HEK293 (cell line): ENCODE data around the gene RELCH.

Experiments
- CTCF ChIA-PET: fragments of 350-600 bp; formaldehyde crosslinking; extraction: SDS; loops from one replicate; lab custom pipeline; 2021; ENCODE audit warnings: antibody characterized with exemption; lab: Yijun Ruan, JAX
- POLR2A ChIA-PET: fragments of 300-600 bp; formaldehyde crosslinking; extraction: SDS; loops from one replicate; lab custom pipeline; 2020; ENCODE audit warnings: antibody characterized with exemption, inconsistent platforms; lab: Yijun Ruan, JAX
- H3K27ac ChIP-seq: fragments of 200-500 bp; sonication (Bioruptor generic); 2 replicates; pipeline ENCODE4 v1.5.1; 2014; ENCODE audit warnings: low read depth, low read length, control low read depth, inconsistent platforms; ENCODE audit errors: extremely low read depth
- H3K36me3 ChIP-seq, 2 experiments: fragments of 200-500 bp in 1 of 2; sonication (Bioruptor generic) in 1 of 2; 1 replicate in 1 of 2; 2 replicates in 1 of 2; pipeline ENCODE4 v1.5.1; 2014 to 2017; ENCODE audit warnings: inconsistent platforms in 2 of 2, low read length in 2 of 2; ENCODE audit not compliant: control insufficient read depth in 2 of 2, insufficient read depth in 1 of 2
- H3K4me1 ChIP-seq: fragments of 200-500 bp; sonication (Bioruptor generic); 2 replicates; pipeline ENCODE4 v1.5.1; 2014; ENCODE audit warnings: mild to moderate bottlenecking, low read length, inconsistent platforms; ENCODE audit not compliant: control insufficient read depth, insufficient read depth
- H3K4me3 ChIP-seq: 2 replicates; pipeline ENCODE4 v1.5.1; 2011; ENCODE audit warnings: low read depth, mild to moderate bottlenecking, control low read depth, low read length, moderate library complexity
- H3K9me3 ChIP-seq: fragments of 200-500 bp; sonication (Bioruptor generic); 2 replicates; pipeline ENCODE4 v1.5.1; 2014; ENCODE audit warnings: low read depth, low read length, inconsistent platforms; ENCODE audit not compliant: control insufficient read depth, insufficient read depth
- BCL6B ChIP-seq: fragments of 450-650 bp; formaldehyde crosslinking; IDR thresholded peaks from 2 replicates; pipeline ENCODE4 v1.5.1; 2017; ENCODE audit warnings: missing biosample characterization, missing genetic modification characterization
- GFI1B ChIP-seq: fragments of 450-650 bp; formaldehyde crosslinking; IDR thresholded peaks from 2 replicates; pipeline ENCODE4 v1.5.1; 2016; ENCODE audit warnings: missing biosample characterization, missing genetic modification characterization
- GLIS1 ChIP-seq: fragments of 450-650 bp; formaldehyde crosslinking; IDR thresholded peaks from 2 replicates; pipeline ENCODE4 v1.5.1; 2016; ENCODE audit warnings: missing biosample characterization, missing genetic modification characterization
- GLIS2 ChIP-seq: fragments of 450-650 bp; formaldehyde crosslinking; IDR thresholded peaks from 2 replicates; pipeline ENCODE4 v1.5.1; 2016; ENCODE audit warnings: missing biosample characterization, missing genetic modification characterization
- KLF10 ChIP-seq: fragments of 450-650 bp; IDR thresholded peaks from 2 replicates; pipeline ENCODE4 v1.5.1; 2018; ENCODE audit warnings: missing biosample characterization, mild to moderate bottlenecking, missing genetic modification characterization
- SCRT2 ChIP-seq: fragments of 450-650 bp; formaldehyde crosslinking; IDR thresholded peaks from 2 replicates; pipeline ENCODE4 v1.5.1; 2016; ENCODE audit warnings: missing biosample characterization, missing genetic modification characterization
- YY1 ChIP-seq: fragments of 450-650 bp; formaldehyde crosslinking; IDR thresholded peaks from 2 replicates; pipeline ENCODE4 v1.5.1; 2018; ENCODE audit warnings: missing biosample characterization, missing genetic modification characterization
- ZNF133 ChIP-seq: fragments of 450-650 bp; formaldehyde crosslinking; IDR thresholded peaks from 2 replicates; pipeline ENCODE4 v1.5.1; 2016; ENCODE audit warnings: missing biosample characterization, missing genetic modification characterization
- ZNF157 ChIP-seq: fragments of 450-650 bp; formaldehyde crosslinking; IDR thresholded peaks from 2 replicates; pipeline ENCODE4 v1.5.1; 2016; ENCODE audit warnings: missing biosample characterization, missing genetic modification characterization
- ZNF214 ChIP-seq: fragments of 450-650 bp; formaldehyde crosslinking; IDR thresholded peaks from 2 replicates; pipeline ENCODE4 v1.5.1; 2017; ENCODE audit warnings: missing biosample characterization, mild to moderate bottlenecking, missing genetic modification characterization, borderline replicate concordance
- ZNF302 ChIP-seq: fragments of 450-650 bp; formaldehyde crosslinking; IDR thresholded peaks from 2 replicates; pipeline ENCODE4 v1.5.1; 2016; ENCODE audit warnings: missing biosample characterization, missing genetic modification characterization, low read depth
- ZNF391 ChIP-seq: fragments of 450-650 bp; formaldehyde crosslinking; IDR thresholded peaks from 2 replicates; pipeline ENCODE4 v1.5.1; 2016; ENCODE audit warnings: low read depth, missing biosample characterization, missing genetic modification characterization, borderline replicate concordance
- ZNF521 ChIP-seq: fragments of 450-650 bp; formaldehyde crosslinking; IDR thresholded peaks from 2 replicates; pipeline ENCODE4 v1.5.1; 2017; ENCODE audit warnings: missing biosample characterization, mild to moderate bottlenecking, missing genetic modification characterization
- ZNF580 ChIP-seq: fragments of 450-650 bp; formaldehyde crosslinking; IDR thresholded peaks from 2 replicates; pipeline ENCODE4 v1.5.1; 2016; ENCODE audit warnings: missing biosample characterization, missing genetic modification characterization
- ZNF677 ChIP-seq: fragments of 450-650 bp; IDR thresholded peaks from 2 replicates; pipeline ENCODE4 v1.5.0; 2018; ENCODE audit warnings: missing biosample characterization, mild to moderate bottlenecking, missing genetic modification characterization, moderate library complexity
- ZNF747 ChIP-seq: fragments of 450-650 bp; formaldehyde crosslinking; IDR thresholded peaks from 2 replicates; pipeline ENCODE4 v1.5.1; 2016; ENCODE audit warnings: missing biosample characterization, missing genetic modification characterization
- ZNF776 ChIP-seq: fragments of 450-650 bp; formaldehyde crosslinking; IDR thresholded peaks from 2 replicates; pipeline ENCODE4 v1.5.0; 2017; ENCODE audit warnings: missing biosample characterization, missing genetic modification characterization, borderline replicate concordance
- ZNF785 ChIP-seq: fragments of 450-650 bp; formaldehyde crosslinking; IDR thresholded peaks from 2 replicates; pipeline ENCODE4 v1.5.1; 2016; ENCODE audit warnings: missing biosample characterization, missing genetic modification characterization
- ZNF792 ChIP-seq: fragments of 450-650 bp; formaldehyde crosslinking; IDR thresholded peaks from 2 replicates; pipeline ENCODE4 v1.5.1; 2016; ENCODE audit warnings: missing biosample characterization, missing genetic modification characterization
- ZNF843 ChIP-seq: fragments of 450-650 bp; formaldehyde crosslinking; IDR thresholded peaks from 2 replicates; pipeline ENCODE4 v1.5.1; 2016; ENCODE audit warnings: missing biosample characterization, missing genetic modification characterization
- ZSCAN16 ChIP-seq: fragments of 450-650 bp; formaldehyde crosslinking; IDR thresholded peaks from 2 replicates; pipeline ENCODE4 v1.5.1; 2016; ENCODE audit warnings: missing biosample characterization, missing genetic modification characterization

Gene RELCH

GRCh38 chr18:62331581-62332356 lies 144.7 kb downstream of the RELCH start:
- TF ChIP-seq ZNF133, result peak; percentile 55; the same call in 1 of the 2 replicates
- TF ChIP-seq ZSCAN16 (tag by site-specific recombination), result no peak
- peak overlapping the region; percentile 31; the same call in 1 of the 2 replicates for H3K27ac ChIP-seq
- peaks cover 45% of the 10 kb centered on the region for H3K4me1 ChIP-seq
- ChIA-PET CTCF (interaction anchor here (0.5 to 1.3 kb wide), 4 partner anchors 9 to 630 kb away, joined by 3 to 5 read pairs (median 3); no protein-coding TSS in a partner anchor), POLR2A (interaction anchor here (1.3 kb wide), 1 partner anchor 191 kb away, joined by 3 read pairs; the partner anchor contains the start of gene ZCCHC2)
- no peak overlapping the region for H3K4me3 ChIP-seq
- H3K36me3 ChIP-seq, result no peaks in the 10 kb centered on the region
- H3K9me3 ChIP-seq, result no peaks in the 10 kb centered on the region

- POLR2A ChIA-PET, result interaction anchor here (1.3 kb wide), 1 partner anchor 190 kb away, joined by 3 read pairs; the partner anchor contains the start of gene ZCCHC2
- TF ChIP-seq GLIS2, result no peak
- no peak for TF ChIP-seq YY1 (tag by site-specific recombination)
- no peak for TF ChIP-seq GFI1B (tag by site-specific recombination)
- no peak for TF ChIP-seq ZNF157 (tag by site-specific recombination)
- TF ChIP-seq ZNF677 (tag by site-specific recombination), result no peak
- no peak for TF ChIP-seq ZNF391
- no peak for TF ChIP-seq GLIS1 (tag by site-specific recombination)
- no peak for TF ChIP-seq ZNF521 (tag by site-specific recombination)
- TF ChIP-seq ZNF776 (tag by site-specific recombination), result no peak
- TF ChIP-seq BCL6B, result no peak
- TF ChIP-seq SCRT2 (tag by site-specific recombination), result no peak
- TF ChIP-seq KLF10 (tag by site-specific recombination), result no peak
- no peak for TF ChIP-seq ZNF302
- no peak for TF ChIP-seq ZNF214 (tag by site-specific recombination)
- TF ChIP-seq ZNF580 (tag by site-specific recombination), result no peak
- no peak for TF ChIP-seq ZNF747 (tag by site-specific recombination)
- Histone ChIP-seq H3K4me1 (peaks cover 46% of the 10 kb centered on the region), H3K4me3 (no peak overlapping the region), H3K36me3 (no peaks in the 10 kb centered on the region), H3K27ac (no peak overlapping the region), H3K9me3 (no peaks in the 10 kb centered on the region)
- CTCF ChIA-PET, result interaction anchor here (0.5 to 1.3 kb wide), 2 partner anchors 8 to 95 kb away, joined by 3 to 5 read pairs; no protein-coding TSS in a partner anchor
These were observed 145.4 kb downstream of the RELCH start for GRCh38 chr18:62332431-62332830.

GRCh38 chr18:62332964-62333695 lies 146.1 kb downstream of the RELCH start:
- H3K27ac ChIP-seq, result no peak overlapping the region
- H3K9me3 ChIP-seq, result no peaks in the 10 kb centered on the region
- no peaks in the 10 kb centered on the region for H3K36me3 ChIP-seq
- ChIA-PET CTCF (interaction anchor here (0.6 kb wide), 1 partner anchor 8 kb away, joined by 3 read pairs; the partner anchor contains the start of gene TNFRSF11A), POLR2A (interaction anchor here (0.7 to 1.0 kb wide), 2 partner anchors 17 to 190 kb away, joined by 3 read pairs; partner anchors contain the start of gene ZCCHC2)
- no peak for TF ChIP-seq ZNF157 (tag by site-specific recombination)
- TF ChIP-seq ZNF843 (tag by site-specific recombination), result no peak
- TF ChIP-seq ZNF785, result no peak
- TF ChIP-seq ZNF792 (tag by site-specific recombination), result no peak
- no peak overlapping the region for H3K4me3 ChIP-seq
- H3K4me1 ChIP-seq, result peaks cover 39% of the 10 kb centered on the region
